Measurements from ENCODE around the gene RASSF3. TPM values are rescaled to one million over a fixed set of nuclear protein-coding genes. Genes with fewer than 3 reads are reported as not detected.
A peak's percentile ranks its signal among the peaks of the same experiment; 100 is the strongest.

The RASSF3 gene
- total RNA-seq, 1 experiment from 2014 or later, result 13.6 TPM

DNA sequence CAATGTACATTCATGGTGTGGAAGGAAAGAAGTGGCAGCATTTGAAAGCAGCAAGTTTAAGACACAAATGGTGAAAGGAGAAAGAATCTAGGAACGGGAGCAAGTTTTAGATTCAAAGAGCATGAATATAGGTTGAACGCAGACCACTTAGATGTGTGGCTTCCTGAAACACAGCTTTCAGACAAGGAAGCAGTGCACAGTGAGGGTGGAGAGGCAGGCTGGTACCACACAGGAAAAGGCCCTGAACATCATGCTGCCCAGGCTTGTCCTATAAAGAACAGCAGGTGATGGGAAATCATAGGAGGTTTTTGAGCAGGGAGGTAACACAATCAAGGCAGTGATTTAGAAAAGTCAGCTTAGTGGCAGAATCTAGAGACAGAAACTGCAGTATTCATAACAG lies 113.3 kb downstream of the RASSF3 start:
- DNase-seq (ENCODE audit: low read depth), result no peak

DNA sequence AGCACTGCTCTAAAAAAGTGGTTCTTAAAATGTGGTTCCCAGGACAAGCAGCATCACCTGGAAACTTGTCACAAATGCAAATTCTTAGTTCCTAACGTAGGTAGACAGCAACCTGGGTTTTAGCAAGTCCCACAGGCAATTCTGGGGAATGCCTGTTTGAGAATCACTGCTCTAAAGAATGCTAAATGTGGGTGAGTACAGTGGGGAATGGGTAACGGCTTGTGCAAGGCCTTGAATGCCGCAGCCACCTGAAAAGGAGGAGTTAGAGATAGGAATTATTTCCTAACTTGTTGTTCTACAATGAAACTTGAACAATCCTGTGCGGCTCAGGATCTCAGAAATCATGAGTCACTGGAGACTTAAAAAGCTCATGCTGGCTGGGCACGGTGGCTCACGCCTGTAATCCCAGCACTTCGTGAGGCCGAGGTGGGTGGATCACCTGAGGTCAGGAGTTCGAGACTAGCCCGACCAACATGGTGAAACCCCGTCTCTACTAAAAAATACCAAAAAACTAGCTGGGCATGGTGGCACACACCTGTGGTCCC lies 114.0 kb downstream of the RASSF3 start:
- no peak for DNase-seq (ENCODE audit: low read depth)

DNA sequence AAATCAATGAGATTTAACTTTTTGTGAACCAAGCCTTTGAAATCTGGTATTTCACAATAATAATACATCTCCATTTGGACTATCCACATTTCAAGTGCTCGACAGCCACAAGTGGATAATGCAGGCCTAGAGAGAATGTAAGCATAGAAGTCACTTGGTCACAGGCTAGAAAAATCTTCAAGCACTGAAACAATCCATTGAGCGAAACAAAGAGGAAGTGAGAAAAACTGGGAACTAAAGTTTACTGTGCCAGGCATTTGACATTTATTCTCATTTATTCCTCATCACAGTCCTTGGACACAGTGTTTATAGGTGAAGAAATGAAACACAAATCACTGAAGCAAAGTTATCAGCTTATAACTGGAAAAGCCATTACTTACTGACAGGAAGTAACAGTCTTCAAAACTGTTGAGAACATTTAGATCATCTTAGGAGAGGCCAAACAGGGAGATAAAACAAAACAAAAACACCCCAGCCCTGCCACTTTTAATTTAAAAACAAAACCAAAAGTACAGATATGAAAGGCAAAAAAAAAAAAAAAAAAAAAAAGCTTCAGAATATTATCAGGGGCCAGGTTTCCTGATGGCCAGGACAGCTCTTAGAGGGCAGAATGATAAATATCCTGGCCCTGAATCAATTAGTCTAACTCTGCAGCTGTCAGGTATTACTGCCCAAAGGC lies 119.8 kb downstream of the RASSF3 start:
- DNase-seq (ENCODE audit: low read depth), result no peak

DNA sequence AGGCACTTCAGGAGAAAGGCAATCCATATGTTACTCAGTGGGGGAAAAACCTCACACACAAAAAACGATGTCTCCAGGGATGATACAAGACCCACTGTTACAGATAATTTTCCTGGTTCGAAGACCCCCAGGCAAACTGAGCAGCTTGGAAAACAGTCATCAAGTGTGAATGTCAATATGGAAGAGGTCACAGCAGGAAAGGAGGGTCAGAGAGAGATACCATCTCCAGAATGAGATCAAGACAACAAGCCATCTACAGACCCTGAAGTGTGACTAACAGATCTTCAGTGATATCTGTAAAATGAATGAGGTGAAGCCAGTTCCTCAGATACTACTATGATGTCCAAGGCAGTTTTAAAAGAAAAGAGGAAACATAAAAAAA lies 120.3 kb downstream of the RASSF3 start:
- peak; percentile 32 for DNase-seq (ENCODE audit: low read depth)

DNA sequence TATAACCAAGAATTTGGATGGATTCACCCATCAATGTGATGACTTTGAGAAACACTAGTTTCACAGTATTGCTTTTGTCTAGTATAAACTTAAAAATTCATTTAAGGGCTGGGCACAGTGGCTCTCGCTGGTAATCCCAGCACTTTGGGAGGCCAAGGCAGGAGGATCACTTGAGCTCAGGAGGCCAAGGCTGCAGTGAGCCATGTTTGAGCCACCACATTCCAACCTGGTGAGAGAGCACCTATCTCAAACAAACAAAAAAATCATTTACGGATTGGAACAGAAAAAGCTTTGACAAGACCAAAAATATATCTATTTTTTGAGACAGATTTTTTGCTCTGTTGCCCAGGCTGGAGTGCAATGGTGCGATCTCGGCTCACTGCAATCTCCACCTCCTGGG lies 121.4 kb downstream of the RASSF3 start:
- DNase-seq (ENCODE audit: low read depth), result no peak

DNA sequence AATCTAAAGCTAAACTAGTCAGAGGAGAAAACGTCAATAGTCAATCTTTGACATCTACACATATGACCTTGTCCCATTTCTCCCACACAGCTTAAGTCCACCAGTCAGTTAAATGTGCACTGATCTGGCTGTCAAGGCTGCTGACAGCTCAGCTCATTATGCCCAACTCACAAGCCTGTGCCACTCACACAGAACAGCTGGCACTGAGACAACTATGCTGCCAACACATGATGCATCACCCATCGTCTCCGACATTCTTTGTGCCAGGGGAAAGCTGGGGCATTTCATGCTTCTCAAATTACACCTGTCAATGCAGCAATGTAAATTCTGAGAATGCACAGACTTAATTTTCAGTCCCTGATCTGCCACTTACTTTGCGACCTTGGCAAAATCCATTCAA lies 123.6 kb downstream of the RASSF3 start:
- peak; percentile 94 for DNase-seq (ENCODE audit: low read depth)

DNA sequence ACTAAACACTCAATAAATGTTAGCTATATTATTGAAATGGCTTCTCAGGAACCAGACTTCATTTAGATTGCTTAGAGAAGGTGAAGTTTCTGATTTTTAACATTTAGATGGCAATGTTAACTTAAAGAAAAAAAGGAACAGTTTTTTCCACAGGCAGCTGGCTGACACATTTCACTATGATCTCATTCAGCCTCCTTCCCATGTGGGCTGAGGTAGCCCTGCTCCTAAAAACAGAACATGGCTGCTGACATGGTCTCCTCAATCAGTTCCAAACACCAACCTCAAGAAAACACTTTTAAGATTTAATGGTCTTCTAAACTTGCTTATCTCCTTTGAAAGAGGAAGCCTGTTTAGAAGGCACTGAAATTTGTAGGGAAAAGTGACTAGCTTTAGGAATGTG lies 125.1 kb downstream of the RASSF3 start:
- DNase-seq (ENCODE audit: low read depth), result no peak

DNA sequence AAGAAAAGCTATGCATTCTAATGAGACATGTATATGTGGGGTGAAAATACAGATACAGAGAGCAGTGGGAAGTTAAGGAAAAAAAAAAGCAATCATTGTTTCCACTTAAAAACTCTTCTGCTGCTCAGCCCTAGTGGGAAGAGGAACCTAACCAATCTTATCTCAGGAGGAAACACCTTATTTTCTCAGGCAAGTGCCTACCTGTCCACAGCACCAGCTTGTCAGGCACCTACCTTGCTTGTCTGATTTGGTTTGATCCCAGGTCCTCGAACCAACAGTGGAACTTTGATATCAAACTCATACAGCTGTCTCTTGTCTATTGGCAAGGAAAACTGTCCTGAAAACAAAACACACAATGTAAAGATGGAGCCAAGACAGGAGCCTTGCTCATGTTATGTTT lies 126.5 kb downstream of the RASSF3 start:
- DNase-seq (ENCODE audit: low read depth), result no peak

DNA sequence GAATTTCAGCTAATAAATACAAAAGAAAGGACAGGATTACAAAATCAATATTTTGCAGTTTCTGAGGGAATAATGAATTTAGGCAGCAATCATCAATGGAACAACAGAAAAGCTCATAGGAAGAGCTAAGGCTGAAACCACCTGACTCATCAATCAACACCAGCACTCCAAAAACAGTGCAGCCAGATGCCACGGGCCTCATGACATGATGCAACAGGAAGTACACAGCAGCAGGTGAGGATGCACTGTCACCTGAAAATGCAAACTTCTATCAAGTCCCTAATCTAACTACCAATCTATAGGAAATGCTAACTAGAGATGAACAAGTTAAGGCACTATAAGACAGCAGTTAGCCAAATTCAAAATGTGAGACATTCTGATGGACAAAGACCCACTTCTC lies 127.2 kb downstream of the RASSF3 start:
- no peak for DNase-seq (ENCODE audit: low read depth)

DNA sequence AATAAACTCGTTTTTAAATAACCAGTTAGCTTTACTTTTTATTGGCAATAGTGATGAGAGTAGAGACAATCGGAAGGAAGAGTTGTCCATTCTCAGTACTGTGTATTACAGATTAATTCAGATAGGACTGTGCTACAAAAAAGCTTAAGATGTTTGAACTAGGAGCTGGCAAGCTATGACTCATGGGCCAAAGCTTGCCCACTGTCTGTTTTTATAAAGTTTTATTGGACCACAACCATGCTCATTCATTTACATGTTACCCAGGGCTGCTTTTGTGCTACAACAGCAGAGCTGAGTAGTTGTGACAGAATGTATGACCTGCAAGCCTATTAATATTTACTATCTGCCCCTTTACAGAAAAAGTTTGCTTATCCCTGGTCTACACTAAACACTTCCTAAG lies 129.5 kb downstream of the RASSF3 start:
- DNase-seq (ENCODE audit: low read depth), result peak; percentile 73

DNA sequence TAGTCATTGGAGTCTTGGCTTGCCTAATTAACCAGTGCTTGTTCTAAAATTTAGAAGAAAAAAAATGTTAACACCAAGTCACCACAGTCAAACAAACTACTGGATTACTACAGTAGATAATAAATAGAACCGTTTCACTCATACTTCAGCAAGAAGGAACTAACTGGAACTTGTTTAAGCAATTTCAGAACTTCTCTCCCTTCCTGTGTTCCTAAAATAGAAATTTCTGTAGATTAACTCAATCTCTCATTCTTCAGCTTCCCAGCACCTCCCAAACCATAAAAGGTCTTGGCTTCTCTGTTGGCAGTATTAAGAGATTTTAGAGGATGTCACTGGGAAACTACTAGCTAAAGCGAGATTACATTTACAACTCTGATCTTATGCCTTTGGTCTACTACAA lies 130.4 kb downstream of the RASSF3 start:
- no peak for DNase-seq (ENCODE audit: low read depth)

DNA sequence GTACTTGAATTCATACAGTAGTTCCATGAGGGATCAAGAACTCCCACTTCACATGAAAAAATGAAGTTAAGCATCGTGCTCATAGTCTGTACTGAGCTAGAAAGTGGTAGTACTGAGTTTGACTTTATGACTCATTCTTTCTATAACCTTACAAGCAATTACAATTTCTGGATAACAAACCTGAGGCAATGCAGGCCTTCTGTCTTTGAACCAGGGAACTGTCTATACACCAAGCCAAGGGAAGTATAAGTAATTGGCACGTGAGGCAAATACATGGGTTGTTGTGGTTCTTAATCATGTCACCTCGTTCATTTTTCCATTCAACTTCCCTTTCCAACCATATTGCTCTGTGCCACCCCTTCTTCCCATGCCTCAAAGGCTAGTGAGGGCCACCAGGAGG lies 132.1 kb downstream of the RASSF3 start:
- no peak for DNase-seq (ENCODE audit: low read depth)

DNA sequence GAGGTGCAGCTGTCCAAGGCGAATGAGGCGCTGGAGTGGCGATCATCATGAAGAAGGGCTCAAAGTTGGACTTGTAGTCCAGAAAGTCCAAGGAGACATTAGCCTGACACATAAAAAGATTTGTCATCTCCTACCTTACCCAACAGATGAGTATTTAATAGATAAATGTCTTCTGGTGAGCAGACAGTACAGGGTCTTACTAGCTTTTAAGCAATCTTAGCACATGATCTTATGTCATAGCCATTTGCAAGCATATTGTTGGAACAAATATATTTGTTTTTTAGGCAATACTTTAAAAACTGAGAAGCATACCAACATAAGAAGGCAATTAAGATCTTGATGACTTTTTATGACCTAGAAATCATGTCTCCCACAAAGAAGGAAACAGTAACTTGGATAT lies 132.9 kb downstream of the RASSF3 start:
- DNase-seq (ENCODE audit: low read depth), result no peak

DNA sequence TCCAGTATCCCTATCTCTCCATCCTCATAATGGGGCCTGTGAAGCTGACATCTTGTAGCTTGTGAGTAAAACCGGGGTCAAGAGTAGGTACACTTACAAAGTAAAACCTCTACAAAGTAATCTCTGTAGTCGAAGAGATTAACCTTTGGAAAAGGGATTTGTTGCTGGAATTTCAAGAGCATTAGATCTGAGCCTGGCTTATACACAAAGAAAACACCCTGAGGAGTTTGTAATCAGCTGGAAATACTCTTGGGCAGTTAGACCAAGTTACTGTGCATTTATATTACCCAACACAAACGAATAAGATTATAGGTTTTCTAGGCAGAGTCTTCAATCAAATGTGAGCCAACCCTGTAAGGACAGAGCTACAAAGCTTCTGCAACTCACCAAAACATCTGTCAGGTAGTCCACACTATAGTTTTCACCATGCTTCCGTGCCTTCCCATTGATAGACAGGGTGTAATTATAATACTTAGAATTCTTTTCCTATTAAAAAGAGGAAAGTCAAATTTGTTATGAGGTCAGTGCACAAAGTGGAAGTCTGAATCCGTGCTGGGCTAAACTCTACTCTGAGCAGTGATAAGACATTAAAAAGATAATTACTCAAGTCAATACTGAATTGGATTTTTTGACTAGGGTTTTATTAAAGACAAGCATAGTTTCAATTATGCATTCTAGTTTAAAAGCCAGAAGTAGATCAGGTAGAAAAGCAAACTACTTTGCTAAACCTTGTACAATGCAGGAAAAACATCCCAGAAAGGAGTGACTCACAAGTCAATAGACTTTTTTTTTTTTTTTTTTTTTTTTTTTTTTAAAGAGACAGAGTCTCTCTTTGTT lies 134.3 kb downstream of the RASSF3 start:
- peak; percentile 51 for DNase-seq (ENCODE audit: low read depth)

DNA sequence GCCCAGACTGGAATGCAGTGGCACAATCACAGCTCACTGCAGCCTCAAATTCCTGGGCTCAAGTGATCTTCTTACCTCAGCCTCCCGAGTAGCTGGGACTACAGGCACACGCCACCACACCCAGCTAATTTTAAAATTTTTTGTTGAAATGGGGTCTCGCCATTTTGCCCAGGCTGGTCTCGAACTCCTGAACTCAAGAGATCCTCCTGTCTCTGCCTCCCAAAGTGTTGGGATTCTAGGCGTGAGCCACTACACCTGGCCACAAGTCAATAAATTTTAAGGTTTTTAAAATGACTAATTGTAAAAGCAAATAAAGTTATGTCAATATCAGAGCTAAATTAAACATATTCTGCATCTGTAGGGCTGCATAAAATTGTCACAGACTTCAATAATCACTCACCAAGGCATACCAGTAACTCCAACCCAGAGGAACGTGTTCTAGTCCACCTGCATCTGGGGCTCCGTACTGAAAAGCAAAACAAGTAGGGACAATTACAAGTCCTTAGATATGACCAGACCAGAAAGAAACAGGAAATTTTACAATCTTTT lies 135.0 kb downstream of the RASSF3 start:
- DNase-seq (ENCODE audit: low read depth), result no peak

DNA sequence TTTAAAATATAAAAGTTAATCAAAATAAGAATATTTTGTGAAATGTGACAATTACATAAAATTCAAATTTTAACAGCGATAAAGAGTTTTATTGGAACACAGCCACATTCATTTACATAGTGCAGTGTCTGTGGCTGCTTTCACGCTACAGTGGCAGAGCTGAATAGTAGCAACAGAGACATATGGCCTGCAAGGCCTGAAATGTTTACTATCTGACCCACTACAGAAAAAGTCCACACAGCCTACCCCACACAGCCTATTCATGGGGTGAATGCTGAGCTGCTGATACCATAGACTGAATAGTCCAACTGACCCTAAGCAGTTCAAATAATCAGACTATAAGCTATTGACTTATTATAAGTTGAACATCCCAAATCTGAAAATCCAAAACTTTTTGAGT lies 135.7 kb downstream of the RASSF3 start:
- no peak for DNase-seq (ENCODE audit: low read depth)

DNA sequence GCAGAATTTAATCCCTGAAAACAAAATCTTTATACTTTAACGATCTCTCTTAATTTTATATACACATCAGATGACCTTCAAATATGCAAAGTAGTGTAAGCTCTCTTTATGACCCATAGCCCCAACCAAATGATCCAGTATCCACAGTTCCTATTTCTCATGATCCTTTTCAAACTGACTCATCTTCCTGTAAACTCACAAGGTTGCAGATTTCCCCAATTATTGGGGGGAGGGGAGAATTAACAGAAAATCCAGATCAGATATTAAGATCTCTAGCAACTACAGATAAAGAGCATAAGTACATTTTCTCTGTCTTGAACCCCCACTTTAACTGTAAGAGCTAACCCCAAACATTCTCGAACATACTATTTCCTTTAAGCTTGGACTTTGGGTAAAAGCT lies 136.4 kb downstream of the RASSF3 start:
- DNase-seq (ENCODE audit: low read depth), result peak; percentile 67

Other genes with a start within 250 kb of the RASSF3 start
- gene C12orf56, start 219.7 kb upstream of the RASSF3 start, total RNA-seq (2014; rRNA removed; shearing (Covaris generic)), result not detected in 2 replicates
- 39.8 and 57.5 TPM in 2 replicates for gene XPOT, start 206.1 kb upstream of the RASSF3 start, total RNA-seq (2014; rRNA removed; shearing (Covaris generic))
- 18.8 and 25.7 TPM in 2 replicates for gene TBK1, start 158.4 kb upstream of the RASSF3 start, total RNA-seq (2014; rRNA removed; shearing (Covaris generic))
- 152 and 210 TPM in 2 replicates for gene GNS, start 148.9 kb downstream of the RASSF3 start, total RNA-seq (2014; rRNA removed; shearing (Covaris generic))
- 0.52 and 3.2 TPM in 2 replicates for gene TBC1D30, start 214.2 kb downstream of the RASSF3 start, total RNA-seq (2014; rRNA removed; shearing (Covaris generic))